ENCODE measurements around the gene TCOF1.

GRCh38 chr5:150412319-150413175 is 55.0 kb downstream of the TCOF1 start, which contains the start of gene CD74:
- TF ChIP-seq CTCF (IDR thresholded peaks at IDR 0.05) (no peak), EZH2 (IDR thresholded peaks at IDR 0.05; ENCODE audit: borderline replicate concordance, insufficient read depth, low read depth, low read length, poor library complexity, severe bottlenecking) (no peak)
